HCT116 (cell line): Measurements from ENCODE around the gene F2R. TPM values are rescaled to one million over a fixed set of nuclear protein-coding genes. Genes with fewer than 3 reads are reported as not detected.

Source experiments
- ATAC-seq: fragments of 200-7000 bp; cut with Tn5 transposase; 2 replicates; pipeline ENCODE4 v1.9.1; 2020; ENCODE audit warnings: mild to moderate bottlenecking, moderate library complexity
- BruUV-seq: library from RNA; stranded (reverse); fragments of 400-500 nt; replicated peaks from 2 replicates; lab custom pipeline; 2021; lab: Mats Ljungman, UMichigan
- CTCF ChIA-PET: fragments of 300-600 bp; sonication (Branson Sonifier 250); formaldehyde crosslinking; loops from one replicate; lab custom pipeline; 2021; ENCODE audit warnings: antibody characterized with exemption; lab: Charles Lee
- POLR2A ChIA-PET: fragments of 300-600, 350-600 bp; sonication (Branson Sonifier 250); formaldehyde crosslinking; loops from one replicate; lab custom pipeline; 2021; ENCODE audit warnings: antibody characterized with exemption; lab: Charles Lee
- RAD21 ChIA-PET, 2 experiments: fragments of 300-600 bp; sonication (Branson Sonifier 250); formaldehyde crosslinking; loops; one replicate each; lab custom pipeline; 2023; ENCODE audit warnings: low total read pairs in 2 of 2; ENCODE audit not compliant: uncharacterized antibody in 2 of 2, unreplicated experiment in 2 of 2, low non-redundant PET in 1 of 2; lab: Charles Lee
- DNase-seq: peaks from one replicate; pipeline ENCODE4 v3.0.0-alpha.2; 2010; ENCODE audit warnings: low read depth, low spot score
- H2AFZ ChIP-seq: fragments of 200-600 bp; shearing (Covaris generic), sonication (generic); 2 replicates; pipeline ENCODE4 v1.6.1; 2017; ENCODE audit warnings: low read depth, mixed run types, mixed read lengths, antibody characterized with exemption, low read length; ENCODE audit not compliant: poor library complexity, severe bottlenecking
- H3K27ac ChIP-seq: 2 replicates; pipeline ENCODE4 v1.5.1; 2012; ENCODE audit warnings: low read depth, low read length
- H3K27me3 ChIP-seq: fragments of 200-600 bp; sonication (generic); 2 replicates; pipeline ENCODE4 v1.6.1; 2016; ENCODE audit warnings: mixed run types, low read length, mixed read lengths; ENCODE audit not compliant: insufficient read depth
- H3K36me3 ChIP-seq, 2 experiments: fragments of 200-500 bp in 1 of 2; fragments of 200-600 bp in 1 of 2; sonication (Bioruptor generic) in 1 of 2; sonication (generic) in 1 of 2; 2 replicates each; pipeline versions ENCODE4 v1.5.1 to v1.6.1; 2014 to 2016; ENCODE audit warnings: low read length in 2 of 2, inconsistent platforms in 1 of 2, mixed read lengths in 1 of 2, mixed run types in 1 of 2; ENCODE audit not compliant: insufficient read depth in 2 of 2, control insufficient read depth in 1 of 2
- H3K4me1 ChIP-seq, 2 experiments: fragments of 200-600 bp in 1 of 2; sonication (generic) in 1 of 2; 2 replicates each; pipeline versions ENCODE4 v1.5.1 to v1.6.1; 2012 to 2017; ENCODE audit warnings: low read length in 2 of 2, inconsistent platforms in 1 of 2, mild to moderate bottlenecking in 1 of 2, mixed read lengths in 1 of 2, mixed run types in 1 of 2, moderate library complexity in 1 of 2; ENCODE audit not compliant: insufficient read depth in 2 of 2, control insufficient read depth in 1 of 2
- H3K4me2 ChIP-seq: fragments of 200-600 bp; sonication (generic); 2 replicates; pipeline ENCODE4 v1.6.1; 2017; ENCODE audit warnings: mixed run types, low read length, mixed read lengths
- H3K4me3 ChIP-seq, 2 experiments: fragments of 200-600 bp in 1 of 2; sonication (generic) in 1 of 2; replicated peaks in 1 of 2; 2 replicates each; pipeline ENCODE4 v1.5.1; 2011 to 2016; ENCODE audit warnings: low read length in 2 of 2, control low read depth in 1 of 2, low read depth in 1 of 2, mild to moderate bottlenecking in 1 of 2, mixed read lengths in 1 of 2, mixed run types in 1 of 2
- H3K79me2 ChIP-seq: fragments of 200-600 bp; sonication (generic); 2 replicates; pipeline ENCODE4 v1.6.1; 2017; ENCODE audit warnings: mild to moderate bottlenecking, mixed run types, low read length, moderate library complexity, mixed read lengths; ENCODE audit not compliant: insufficient read depth
- H3K9ac ChIP-seq: fragments of 200-600 bp; sonication (generic); 2 replicates; pipeline ENCODE4 v1.6.1; 2016; ENCODE audit warnings: low read length, mixed read lengths
- H3K9me2 ChIP-seq: fragments of 200-600 bp; sonication (generic), shearing (Covaris generic); 2 replicates; pipeline ENCODE4 v1.6.1; 2017; ENCODE audit warnings: mixed run types, mild to moderate bottlenecking, moderate library complexity; ENCODE audit not compliant: insufficient read depth
- H3K9me3 ChIP-seq, 2 experiments: fragments of 200-500 bp in 1 of 2; fragments of 200-600 bp in 1 of 2; sonication (Bioruptor generic) in 1 of 2; sonication (generic) in 1 of 2; 2 replicates each; pipeline ENCODE4 v1.6.1; 2014 to 2017; ENCODE audit warnings: low read length in 2 of 2, mixed read lengths in 2 of 2, inconsistent platforms in 1 of 2, low read depth in 1 of 2, mild to moderate bottlenecking in 1 of 2, mixed run types in 1 of 2, moderate library complexity in 1 of 2; ENCODE audit not compliant: control insufficient read depth in 1 of 2, insufficient read depth in 1 of 2
- H4K20me1 ChIP-seq: fragments of 200-600 bp; sonication (generic), shearing (Covaris generic); 2 replicates; pipeline ENCODE4 v1.6.1; 2017; ENCODE audit warnings: mixed run types, mild to moderate bottlenecking, moderate library complexity; ENCODE audit not compliant: insufficient read depth
- RAD21 ChIP-seq: IDR thresholded peaks from 2 replicates; pipeline ENCODE4 v1.6.1; 2012; ENCODE audit warnings: low read depth, mild to moderate bottlenecking
- REST ChIP-seq: IDR thresholded peaks from 2 replicates; pipeline ENCODE4 v1.6.1; 2012; ENCODE audit warnings: low read depth
- SRF ChIP-seq: IDR thresholded peaks from 2 replicates; pipeline ENCODE4 v1.6.1; 2012; ENCODE audit warnings: low read depth
- ZFX ChIP-seq: fragments of 450-650 bp; IDR thresholded peaks from 2 replicates; pipeline ENCODE4 v1.6.1; 2017
- intact Hi-C: fragments of 100-400 bp; cut with micrococcal nuclease; formaldehyde crosslinking; loops from 2 replicates; pipeline ENCODE4 v1.10.0; 2022
- total RNA-seq: library from RNA; stranded (reverse); gene quantifications from one replicate; pipeline ENCODE4 v1.2.1, GENCODE V29; 2021; ENCODE audit not compliant: unreplicated experiment
- TF ChIP-seq, protein P1 (sequence below): IDR thresholded peaks from 2 replicates; pipeline ENCODE4 v1.6.1; 2012
- TF ChIP-seq, protein P2 (sequence below), 3 experiments: fragments of 200-600 bp in 1 of 3; sonication (generic) in 1 of 3; IDR thresholded peaks in 2 of 3; conservative IDR thresholded peaks in 1 of 3; 2 replicates each; pipeline ENCODE4 v1.5.1; 2012 to 2017; ENCODE audit warnings: low read depth in 2 of 3, low read length in 2 of 3, antibody characterized with exemption in 1 of 3, borderline replicate concordance in 1 of 3, control low read depth in 1 of 3, mild to moderate bottlenecking in 1 of 3, mixed read lengths in 1 of 3, mixed run types in 1 of 3, moderate library complexity in 1 of 3; ENCODE audit not compliant: insufficient read depth in 1 of 3
- TF ChIP-seq, protein P3 (sequence below): IDR thresholded peaks from 2 replicates; pipeline ENCODE4 v1.6.1; 2011; ENCODE audit warnings: mild to moderate bottlenecking, low read length, moderate library complexity; ENCODE audit not compliant: insufficient replicate concordance; ENCODE audit errors: extremely low read depth

F2R gene
- total RNA-seq, 1 experiment from 2014 or later = 16.6 TPM

GRCh38 chr5:76683816-76684731 is 31.9 kb upstream of the F2R start:
- ATAC-seq (no peak), DNase-seq (no peak)
- no peaks in the 10 kb centered on the region for H3K36me3 ChIP-seq
- peaks cover 5 to 11% of the 10 kb centered on the region in 2 experiments for H3K4me1 ChIP-seq
- H3K27me3 ChIP-seq = no peaks in the 10 kb centered on the region
- ChIA-PET CTCF (interaction anchor here (1.2 kb wide), 1 partner anchor 90 kb away, joined by 3 read pairs; no protein-coding TSS in a partner anchor), RAD21 (no interaction called here)
- H3K79me2 ChIP-seq = no peaks in the 10 kb centered on the region
- BruUV-seq = no TSS peak
- H3K4me3 ChIP-seq = no peak overlapping the region
- no peak overlapping the region for H2AFZ ChIP-seq
- no peak overlapping the region for H3K27ac ChIP-seq
- TF ChIP-seq, protein P1, sequence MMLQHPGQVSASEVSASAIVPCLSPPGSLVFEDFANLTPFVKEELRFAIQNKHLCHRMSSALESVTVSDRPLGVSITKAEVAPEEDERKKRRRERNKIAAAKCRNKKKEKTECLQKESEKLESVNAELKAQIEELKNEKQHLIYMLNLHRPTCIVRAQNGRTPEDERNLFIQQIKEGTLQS = no peak
- TF ChIP-seq, all 23 proteins: peak for 0
- Histone ChIP-seq H3K9me3 (no peaks in the 10 kb centered on the region), H3K9me2 (no peaks in the 10 kb centered on the region), H4K20me1 (no peaks in the 10 kb centered on the region), H3K9ac (no peak overlapping the region), H3K4me2 (no peak overlapping the region)
- intact Hi-C loops = no loop called here
- POLR2A ChIA-PET = no interaction called here

DNA sequence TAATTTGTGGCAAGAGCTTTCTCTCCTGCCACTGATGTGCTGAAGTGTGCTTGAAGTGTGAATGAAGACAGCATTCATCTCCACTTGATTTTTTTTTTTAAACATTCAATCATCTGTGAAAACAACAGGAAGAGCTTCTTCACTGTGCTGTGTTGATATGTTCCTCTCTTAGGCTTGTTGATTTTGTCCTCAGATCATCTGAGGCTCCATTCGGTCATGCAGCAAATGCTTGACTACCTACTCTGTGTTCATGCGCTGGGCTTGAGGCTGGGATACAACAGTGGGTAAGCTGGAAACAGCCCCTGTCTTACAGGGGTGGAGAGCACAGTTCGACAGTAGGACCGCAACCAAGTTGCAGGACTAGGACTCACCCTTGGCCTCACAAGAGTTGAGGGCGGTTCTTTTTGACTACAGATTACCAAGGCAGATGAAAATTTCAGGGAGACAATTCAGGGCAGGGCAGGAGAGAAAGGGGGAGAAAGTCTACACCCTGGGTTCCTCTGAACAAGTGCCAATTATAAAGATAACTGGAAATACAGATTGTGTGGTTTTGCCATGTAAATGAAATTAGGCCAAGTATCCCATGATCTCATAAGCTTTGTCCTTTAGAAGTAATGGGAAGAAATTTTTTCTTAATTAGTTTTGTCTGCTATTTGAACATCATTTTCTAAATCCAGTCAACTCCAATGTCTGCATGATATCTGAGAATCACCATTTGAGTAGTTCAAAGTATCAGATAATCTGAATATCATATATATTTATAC is 31.0 kb upstream of the F2R start:
- ChIA-PET CTCF (no interaction called here), POLR2A (no interaction called here), RAD21 (no interaction called here)
- no peaks in the 10 kb centered on the region for H3K9me3 ChIP-seq
- no peaks in the 10 kb centered on the region for H3K79me2 ChIP-seq
- BruUV-seq = no TSS peak
- no peak overlapping the region for H3K4me3 ChIP-seq
- H3K9me2 ChIP-seq = 0 out of 2 replicates have a peak, but pooled peaks cover 1% of the 10 kb centered on the region
- peaks cover 13 to 20% of the 10 kb centered on the region in 2 experiments for H3K4me1 ChIP-seq
- ATAC-seq (no peak), DNase-seq (no peak)
- H4K20me1 ChIP-seq = no peaks in the 10 kb centered on the region
- no peaks in the 10 kb centered on the region for H3K27me3 ChIP-seq
- intact Hi-C loops = no loop called here
- no peak overlapping the region for H3K9ac ChIP-seq
- no peak overlapping the region for H3K27ac ChIP-seq
- H2AFZ ChIP-seq = peak overlapping the region; percentile 22
- H3K36me3 ChIP-seq = no peaks in the 10 kb centered on the region
- no peak overlapping the region for H3K4me2 ChIP-seq
- TF ChIP-seq, protein P2, sequence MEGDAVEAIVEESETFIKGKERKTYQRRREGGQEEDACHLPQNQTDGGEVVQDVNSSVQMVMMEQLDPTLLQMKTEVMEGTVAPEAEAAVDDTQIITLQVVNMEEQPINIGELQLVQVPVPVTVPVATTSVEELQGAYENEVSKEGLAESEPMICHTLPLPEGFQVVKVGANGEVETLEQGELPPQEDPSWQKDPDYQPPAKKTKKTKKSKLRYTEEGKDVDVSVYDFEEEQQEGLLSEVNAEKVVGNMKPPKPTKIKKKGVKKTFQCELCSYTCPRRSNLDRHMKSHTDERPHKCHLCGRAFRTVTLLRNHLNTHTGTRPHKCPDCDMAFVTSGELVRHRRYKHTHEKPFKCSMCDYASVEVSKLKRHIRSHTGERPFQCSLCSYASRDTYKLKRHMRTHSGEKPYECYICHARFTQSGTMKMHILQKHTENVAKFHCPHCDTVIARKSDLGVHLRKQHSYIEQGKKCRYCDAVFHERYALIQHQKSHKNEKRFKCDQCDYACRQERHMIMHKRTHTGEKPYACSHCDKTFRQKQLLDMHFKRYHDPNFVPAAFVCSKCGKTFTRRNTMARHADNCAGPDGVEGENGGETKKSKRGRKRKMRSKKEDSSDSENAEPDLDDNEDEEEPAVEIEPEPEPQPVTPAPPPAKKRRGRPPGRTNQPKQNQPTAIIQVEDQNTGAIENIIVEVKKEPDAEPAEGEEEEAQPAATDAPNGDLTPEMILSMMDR (IDR thresholded peaks at IDR 0.05 in 2 of 3, conservative IDR thresholded peaks at IDR 0.05 in 1 of 3; ENCODE audit: borderline replicate concordance in 1 of 3, insufficient read depth in 1 of 3, low read depth in 2 of 3, low read length in 2 of 3) = no peak
- no peak for TF ChIP-seq ZFX
- TF ChIP-seq, protein P3, sequence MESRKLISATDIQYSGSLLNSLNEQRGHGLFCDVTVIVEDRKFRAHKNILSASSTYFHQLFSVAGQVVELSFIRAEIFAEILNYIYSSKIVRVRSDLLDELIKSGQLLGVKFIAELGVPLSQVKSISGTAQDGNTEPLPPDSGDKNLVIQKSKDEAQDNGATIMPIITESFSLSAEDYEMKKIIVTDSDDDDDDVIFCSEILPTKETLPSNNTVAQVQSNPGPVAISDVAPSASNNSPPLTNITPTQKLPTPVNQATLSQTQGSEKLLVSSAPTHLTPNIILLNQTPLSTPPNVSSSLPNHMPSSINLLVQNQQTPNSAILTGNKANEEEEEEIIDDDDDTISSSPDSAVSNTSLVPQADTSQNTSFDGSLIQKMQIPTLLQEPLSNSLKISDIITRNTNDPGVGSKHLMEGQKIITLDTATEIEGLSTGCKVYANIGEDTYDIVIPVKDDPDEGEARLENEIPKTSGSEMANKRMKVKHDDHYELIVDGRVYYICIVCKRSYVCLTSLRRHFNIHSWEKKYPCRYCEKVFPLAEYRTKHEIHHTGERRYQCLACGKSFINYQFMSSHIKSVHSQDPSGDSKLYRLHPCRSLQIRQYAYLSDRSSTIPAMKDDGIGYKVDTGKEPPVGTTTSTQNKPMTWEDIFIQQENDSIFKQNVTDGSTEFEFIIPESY = no peak
- TF ChIP-seq RAD21 = no peak
- TF ChIP-seq SRF = no peak
- TF ChIP-seq REST = no peak
